ENCODE data around the gene ZFYVE9. TPM values are rescaled to one million over a fixed set of nuclear protein-coding genes. Genes with fewer than 3 reads are reported as not detected.
"Not testable (repeated sequence)": the region's sequence is repeated elsewhere in the genome, so short reads cannot be mapped to it uniquely, and the experiment has no call there.

ZFYVE9 gene
- total RNA-seq, 1 experiment from 2014 or later: 11.4 TPM

GRCh38 chr1:52127181-52128180, 14.4 kb upstream of the ZFYVE9 start:
- peaks cover 4% of the 10 kb centered on the region for H3K27me3 ChIP-seq (replicated peaks)
- H3K9me3 ChIP-seq (replicated peaks): no peaks in the 10 kb centered on the region
- H3K4me3 ChIP-seq: no peak overlapping the region
- no peak overlapping the region for H3K27ac ChIP-seq
- H3K4me1 ChIP-seq (replicated peaks): no peaks in the 10 kb centered on the region
- no peaks in the 10 kb centered on the region for H3K36me3 ChIP-seq
- DNase-seq (ENCODE audit: low read depth in 1 of 2, low spot score in 2 of 2): peak; percentile 33 to 46

DNA sequence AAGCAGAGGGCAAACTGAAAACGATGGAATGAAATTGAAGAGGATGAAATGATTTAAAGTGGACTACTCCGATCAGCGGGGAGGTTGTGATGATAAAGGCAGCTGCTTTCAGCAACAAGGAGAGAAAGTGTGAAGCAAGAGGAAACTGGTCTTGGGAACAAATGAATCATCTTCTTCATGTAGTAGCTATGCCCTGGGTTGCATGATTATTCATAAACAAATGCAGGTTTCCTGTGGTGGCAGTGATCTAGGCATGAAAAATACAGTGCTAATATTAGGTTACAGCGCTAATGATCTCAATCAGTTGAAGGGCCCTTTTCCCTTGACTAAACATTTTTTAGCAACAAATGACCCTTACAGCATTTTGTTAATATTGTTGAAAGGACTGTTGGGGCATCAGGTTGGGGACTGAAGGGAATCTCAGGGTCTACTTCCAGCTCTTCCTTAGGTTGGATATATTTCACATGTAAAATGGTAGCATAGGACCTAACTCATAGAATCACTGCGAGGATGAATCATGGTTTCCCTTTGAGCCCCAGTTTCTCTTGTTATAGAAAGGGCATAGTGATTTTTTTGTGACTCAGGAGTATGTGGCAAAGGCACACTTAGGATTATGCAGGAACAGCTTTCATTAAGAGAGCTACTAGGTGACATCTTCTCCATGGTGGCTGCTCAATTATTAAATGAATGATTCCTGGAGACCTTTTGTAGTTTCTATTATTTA, 1.9 kb upstream of the ZFYVE9 start:
- H3K9me3 ChIP-seq (replicated peaks): no peaks in the 10 kb centered on the region
- peaks cover 20% of the 10 kb centered on the region for H3K4me1 ChIP-seq (replicated peaks)
- no peak overlapping the region for H3K27ac ChIP-seq
- H3K27me3 ChIP-seq (replicated peaks): no peaks in the 10 kb centered on the region
- H3K4me3 ChIP-seq: no peak overlapping the region
- DNase-seq (ENCODE audit: low read depth in 1 of 2, low spot score in 2 of 2): peak in 1 of 2 experiments; percentile 29
- peaks cover 6% of the 10 kb centered on the region for H3K36me3 ChIP-seq

GRCh38 chr1:52140633-52141512, 1.0 kb upstream of the ZFYVE9 start:
- Histone ChIP-seq H3K4me1 (replicated peaks) (peaks cover 20% of the 10 kb centered on the region), H3K4me3 (peak overlapping the region; percentile 92; the same call in 1 of the 2 replicates), H3K27me3 (replicated peaks) (no peaks in the 10 kb centered on the region), H3K9me3 (replicated peaks) (no peaks in the 10 kb centered on the region), H3K36me3 (peaks cover 6% of the 10 kb centered on the region), H3K27ac (peak overlapping the region; percentile 32)
- DNase-seq (ENCODE audit: low read depth in 1 of 2, low spot score in 2 of 2): peak in 1 of 2 experiments; percentile 13

DNA sequence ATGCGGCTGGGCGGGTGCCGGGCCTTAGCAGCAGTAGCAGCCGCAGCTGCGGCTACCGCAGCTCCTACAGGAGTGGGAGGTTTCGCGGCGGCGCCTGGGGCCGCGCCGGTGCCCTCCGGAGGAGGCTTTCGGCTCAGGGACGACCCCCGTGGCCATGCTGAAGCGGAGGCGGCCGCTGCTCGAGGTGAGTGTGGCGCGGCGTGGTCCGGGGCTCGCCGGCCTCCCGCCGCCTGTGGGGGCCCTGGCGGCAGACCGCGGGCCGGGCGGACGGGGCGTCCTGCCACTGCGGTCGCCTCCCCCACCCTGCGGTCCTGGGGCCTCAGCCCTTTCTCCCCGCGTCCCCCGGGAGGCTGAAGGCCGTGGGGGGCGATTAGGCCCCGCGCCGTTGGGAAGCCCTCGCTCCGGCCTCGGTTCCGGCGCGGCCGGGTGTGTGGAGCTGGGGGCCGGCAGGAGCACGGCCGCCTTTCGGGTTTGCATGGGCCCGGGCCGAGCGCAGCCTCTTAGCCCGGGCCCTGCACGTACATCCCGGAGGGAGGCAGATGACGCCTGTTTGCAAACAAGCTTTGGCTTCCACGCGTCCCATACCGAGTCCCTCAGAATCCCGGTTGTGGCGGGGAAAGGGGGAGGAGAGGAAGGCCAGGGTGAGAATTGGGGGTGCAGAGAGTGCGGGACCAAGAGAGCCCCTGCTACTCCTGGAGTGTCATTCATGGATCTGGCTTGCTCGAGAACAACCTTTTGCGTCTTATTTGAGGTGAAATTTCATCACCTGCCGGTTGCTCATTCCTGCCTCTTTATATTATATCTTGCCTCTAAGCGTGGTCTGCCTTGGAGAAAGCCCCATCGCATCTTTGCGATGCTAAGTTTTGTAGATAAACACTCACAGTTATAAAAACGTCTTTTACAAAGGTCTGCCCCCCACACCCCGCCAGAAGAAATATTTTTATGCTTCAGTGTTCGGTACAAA, 613 bp downstream of the ZFYVE9 start:
- Histone ChIP-seq H3K27me3 (replicated peaks) (no peaks in the 10 kb centered on the region), H3K36me3 (peaks cover 6% of the 10 kb centered on the region), H3K27ac (peak overlapping the region; percentile 66), H3K4me3 (peak overlapping the region; percentile 92), H3K9me3 (replicated peaks) (no peaks in the 10 kb centered on the region), H3K4me1 (replicated peaks) (peaks cover 20% of the 10 kb centered on the region)
- peak; percentile 54 to 77 for DNase-seq (ENCODE audit: low read depth in 1 of 2, low spot score in 2 of 2)

DNA sequence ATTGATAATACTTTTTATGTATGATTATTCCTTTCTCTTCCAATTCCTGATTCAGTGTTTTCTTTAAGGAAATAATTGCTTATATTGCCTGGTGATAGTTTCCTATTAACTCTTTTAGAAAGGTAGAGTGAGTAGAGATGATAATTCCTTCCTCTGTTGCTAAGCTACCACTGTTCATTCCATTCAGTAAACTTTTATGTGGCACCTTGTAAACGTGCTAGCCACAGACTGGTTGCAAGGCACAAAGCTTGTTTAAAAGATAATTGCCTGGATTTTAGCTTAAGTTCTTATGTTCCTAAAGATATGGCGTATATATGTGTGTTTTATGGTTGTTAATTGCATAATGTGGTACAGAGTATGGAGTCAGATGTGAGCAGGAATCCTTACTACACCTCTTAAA, 3.2 kb downstream of the ZFYVE9 start:
- Histone ChIP-seq H3K36me3 (peaks cover 6% of the 10 kb centered on the region), H3K27me3 (replicated peaks) (no peaks in the 10 kb centered on the region), H3K4me3 (no peak overlapping the region), H3K27ac (no peak overlapping the region), H3K9me3 (replicated peaks) (no peaks in the 10 kb centered on the region), H3K4me1 (replicated peaks) (peaks cover 13% of the 10 kb centered on the region)
- no peak for DNase-seq (ENCODE audit: low read depth in 1 of 2, low spot score in 2 of 2)

DNA sequence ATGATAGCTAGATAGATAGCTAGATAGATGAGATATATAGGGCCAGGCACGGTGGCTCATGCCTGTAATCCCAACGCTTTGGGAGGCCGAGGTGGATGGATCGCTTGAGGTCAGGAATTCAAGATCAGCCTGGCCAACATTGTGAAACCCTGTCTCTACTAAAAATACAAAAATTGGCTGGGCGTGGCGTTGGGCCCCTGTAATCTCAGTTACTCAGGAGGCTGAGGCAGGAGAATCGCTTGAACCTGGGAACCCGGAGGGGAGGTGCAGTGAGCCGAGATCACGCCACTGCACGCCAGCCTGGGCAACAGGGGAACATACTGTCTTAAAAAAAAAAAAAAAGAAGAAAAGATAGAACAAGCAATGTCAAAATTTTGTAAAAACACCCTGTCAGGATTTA, 8.6 kb downstream of the ZFYVE9 start:
- not testable (repeated sequence) for H3K36me3 ChIP-seq; H3K4me3 ChIP-seq; H3K27me3 ChIP-seq (replicated peaks); H3K9me3 ChIP-seq (replicated peaks); DNase-seq (ENCODE audit: low read depth in 1 of 2, low spot score in 2 of 2); H3K4me1 ChIP-seq (replicated peaks); H3K27ac ChIP-seq

- DNase-seq (ENCODE audit: low read depth in 1 of 2, low spot score in 2 of 2): no peak
Measured at GRCh38 chr1:52150946-52151345, 9.1 kb downstream of the ZFYVE9 start.

DNA sequence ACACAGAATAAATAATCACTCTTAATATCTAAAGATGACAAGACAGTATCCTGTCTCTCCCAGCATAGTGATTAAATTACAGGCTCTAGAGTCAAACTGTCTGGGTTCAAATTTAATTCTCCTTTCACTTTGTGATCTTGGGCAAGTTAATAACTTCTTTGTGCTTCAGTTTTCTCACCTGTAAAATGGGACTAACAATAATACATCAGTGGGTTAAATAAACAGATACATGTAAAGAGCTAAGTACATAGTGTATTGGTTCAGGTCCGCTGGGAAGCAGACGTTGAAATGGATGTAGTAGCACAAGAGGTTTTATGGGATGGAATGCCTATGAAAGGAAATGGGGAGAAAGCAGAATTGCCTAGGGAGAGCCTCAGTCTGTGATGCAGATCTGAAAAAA, 10.7 kb downstream of the ZFYVE9 start:
- Histone ChIP-seq H3K4me1 (replicated peaks) (no peaks in the 10 kb centered on the region), H3K4me3 (no peak overlapping the region), H3K9me3 (replicated peaks) (no peaks in the 10 kb centered on the region; the same call in 1 of the 2 replicates), H3K27me3 (replicated peaks) (no peaks in the 10 kb centered on the region), H3K36me3 (no peaks in the 10 kb centered on the region), H3K27ac (no peak overlapping the region)
- DNase-seq (ENCODE audit: low read depth in 1 of 2, low spot score in 2 of 2): no peak

More at GRCh38 chr1:52150946-52151345, 9.1 kb downstream of the ZFYVE9 start:
- no peak overlapping the region for H3K27ac ChIP-seq
- H3K4me3 ChIP-seq: no peak overlapping the region
- no peaks in the 10 kb centered on the region; the same call in 1 of the 2 replicates for H3K9me3 ChIP-seq (replicated peaks)
- no peaks in the 10 kb centered on the region for H3K36me3 ChIP-seq
- H3K27me3 ChIP-seq (replicated peaks): no peaks in the 10 kb centered on the region
- no peaks in the 10 kb centered on the region for H3K4me1 ChIP-seq (replicated peaks)

GRCh38 chr1:52153010-52153409, 11.1 kb downstream of the ZFYVE9 start:
- H3K4me3 ChIP-seq: no peak overlapping the region

GRCh38 chr1:52153898-52154297, 12.0 kb downstream of the ZFYVE9 start:
- no peak overlapping the region for H3K27ac ChIP-seq
- no peaks in the 10 kb centered on the region for H3K36me3 ChIP-seq
- H3K4me1 ChIP-seq (replicated peaks): no peaks in the 10 kb centered on the region; the same call in 1 of the 2 replicates
- DNase-seq (ENCODE audit: low read depth in 1 of 2, low spot score in 2 of 2): no peak
- H3K9me3 ChIP-seq (replicated peaks): peaks cover 3% of the 10 kb centered on the region; the same call in 1 of the 2 replicates
- no peak overlapping the region for H3K4me3 ChIP-seq
- H3K27me3 ChIP-seq (replicated peaks): no peaks in the 10 kb centered on the region

More at GRCh38 chr1:52153010-52153409, 11.1 kb downstream of the ZFYVE9 start:
- Histone ChIP-seq H3K9me3 (replicated peaks) (peaks cover 3% of the 10 kb centered on the region; the same call in 1 of the 2 replicates), H3K4me1 (replicated peaks) (no peaks in the 10 kb centered on the region), H3K27ac (no peak overlapping the region), H3K36me3 (no peaks in the 10 kb centered on the region), H3K27me3 (replicated peaks) (no peaks in the 10 kb centered on the region)
- no peak for DNase-seq (ENCODE audit: low read depth in 1 of 2, low spot score in 2 of 2)

GRCh38 chr1:52156460-52156859, 14.6 kb downstream of the ZFYVE9 start:
- H3K36me3 ChIP-seq: no peaks in the 10 kb centered on the region
- H3K27ac ChIP-seq: no peak overlapping the region
- H3K4me1 ChIP-seq (replicated peaks): no peaks in the 10 kb centered on the region; the same call in 1 of the 2 replicates
- no peaks in the 10 kb centered on the region for H3K27me3 ChIP-seq (replicated peaks)
- peaks cover 3% of the 10 kb centered on the region; the same call in 1 of the 2 replicates for H3K9me3 ChIP-seq (replicated peaks)
- DNase-seq (ENCODE audit: low read depth in 1 of 2, low spot score in 2 of 2): no peak
- H3K4me3 ChIP-seq: no peak overlapping the region

GRCh38 chr1:52157582-52157981, 15.7 kb downstream of the ZFYVE9 start:
- no peak for DNase-seq (ENCODE audit: low read depth in 1 of 2, low spot score in 2 of 2)
- no peak overlapping the region for H3K27ac ChIP-seq
- peaks cover 3% of the 10 kb centered on the region; the same call in 1 of the 2 replicates for H3K9me3 ChIP-seq (replicated peaks)
- H3K4me3 ChIP-seq: no peak overlapping the region
- no peaks in the 10 kb centered on the region for H3K27me3 ChIP-seq (replicated peaks)
- H3K4me1 ChIP-seq (replicated peaks): no peaks in the 10 kb centered on the region; the same call in 1 of the 2 replicates
- H3K36me3 ChIP-seq: no peaks in the 10 kb centered on the region
